Smooth muscle cell (in vitro differentiated cells): Measurements from ENCODE around the gene TBC1D4. TPM values are rescaled to one million over a fixed set of nuclear protein-coding genes. Genes with fewer than 3 reads are reported as not detected.

Source experiments
- DNase-seq: peaks from one replicate; lab custom pipeline; 2025; ENCODE audit not compliant: unreplicated experiment; lab: John Stamatoyannopoulos, UW
- H2AFZ ChIP-seq: fragments of 200-600 bp; sonication (generic); 2 replicates; pipeline ENCODE4 v1.6.0; 2016; ENCODE audit warnings: antibody characterized with exemption, low read depth, mild to moderate bottlenecking
- H3F3A ChIP-seq: fragments of 200-600 bp; sonication (generic); 2 replicates; pipeline ENCODE4 v1.6.0; 2017; ENCODE audit warnings: antibody characterized with exemption, low read depth
- H3K27ac ChIP-seq: fragments of 200-600 bp; sonication (generic); 2 replicates; pipeline ENCODE4 v1.5.1; 2016; ENCODE audit warnings: low read depth, mild to moderate bottlenecking
- H3K27me3 ChIP-seq: fragments of 200-600 bp; sonication (generic); 2 replicates; pipeline ENCODE4 v1.6.1; 2016; ENCODE audit warnings: low read depth, mild to moderate bottlenecking
- H3K36me3 ChIP-seq: fragments of 200-600 bp; sonication (generic); 2 replicates; pipeline ENCODE4 v1.5.1; 2016; ENCODE audit warnings: low read depth
- H3K4me1 ChIP-seq: fragments of 200-600 bp; sonication (generic); 2 replicates; pipeline ENCODE4 v1.5.1; 2016; ENCODE audit warnings: low read depth
- H3K4me2 ChIP-seq: fragments of 200-600 bp; sonication (generic); 2 replicates; pipeline ENCODE4 v1.6.0; 2016; ENCODE audit warnings: mild to moderate bottlenecking
- H3K4me3 ChIP-seq: fragments of 200-600 bp; sonication (generic); 2 replicates; pipeline ENCODE4 v1.5.1; 2016; ENCODE audit warnings: mild to moderate bottlenecking
- H3K79me2 ChIP-seq: fragments of 200-600 bp; sonication (generic); 2 replicates; pipeline ENCODE4 v1.6.0; 2016; ENCODE audit warnings: low read depth, mild to moderate bottlenecking
- H3K9ac ChIP-seq: fragments of 200-600 bp; sonication (generic); 2 replicates; pipeline ENCODE4 v1.6.0; 2016; ENCODE audit warnings: low read depth
- H3K9me3 ChIP-seq: fragments of 200-600 bp; sonication (generic); replicated peaks from 2 replicates; pipeline ENCODE4 v1.5.1; 2016; ENCODE audit warnings: low read depth
- H4K20me1 ChIP-seq: fragments of 200-600 bp; sonication (generic); 2 replicates; pipeline ENCODE4 v1.6.0; 2016; ENCODE audit warnings: low read depth
- CTCF ChIP-seq: fragments of 200-600 bp; sonication (generic); IDR thresholded peaks from 2 replicates; pipeline ENCODE4 v1.5.1; 2017; ENCODE audit warnings: borderline replicate concordance, mild to moderate bottlenecking, antibody characterized with exemption; ENCODE audit not compliant: insufficient read depth, poor library complexity, severe bottlenecking
- WGBS: methylation state at CpG from one replicate; pipeline ENCODE4 v1.1.7; 2016; ENCODE audit warnings: low lambda C conversion rate; 5-methylcytosine and 5-hydroxymethylcytosine counted together
- polyA plus RNA-seq: library from polyadenylated mRNA; unstranded; fragments of >200 nt; fragmentation: Nextera tagmentation; extraction: Ambion mirVana; gene quantifications from 2 replicates; pipeline ENCODE4 v1.2.1, GENCODE V29; 2016
- total RNA-seq: library from RNA; depleted of rRNA; stranded (reverse); fragments of >200 nt; gene quantifications from 2 replicates; pipeline ENCODE4 v1.2.3, GENCODE V29; 2014

The TBC1D4 gene
- total and polyA plus RNA-seq, 2 experiments from 2014 or later, result 7.7 to 21.9 TPM

GRCh38 chr13:75391432-75392100 is 90.4 kb downstream of the TBC1D4 start:
- H3F3A ChIP-seq, result no peaks in the 10 kb centered on the region
- H3K36me3 ChIP-seq, result no peaks in the 10 kb centered on the region
- no peaks in the 10 kb centered on the region for H3K9me3 ChIP-seq
- WGBS, result 87% methylated on average over 3 of the region's 3 CpGs
- no peak overlapping the region for H3K27ac ChIP-seq
- no peak overlapping the region for H3K4me3 ChIP-seq
- peaks cover 14% of the 10 kb centered on the region for H4K20me1 ChIP-seq
- H2AFZ ChIP-seq, result no peak overlapping the region
- no peak for DNase-seq
- no peaks in the 10 kb centered on the region for H3K27me3 ChIP-seq
- TF ChIP-seq CTCF, result no peak
- no peak overlapping the region for H3K4me2 ChIP-seq
- H3K4me1 ChIP-seq, result no peaks in the 10 kb centered on the region
- no peaks in the 10 kb centered on the region for H3K79me2 ChIP-seq
- no peak overlapping the region for H3K9ac ChIP-seq

- TF ChIP-seq CTCF, result no peak
- Histone ChIP-seq H3K4me3 (no peak overlapping the region), H3K4me1 (no peaks in the 10 kb centered on the region), H3K9ac (no peak overlapping the region), H3K9me3 (no peaks in the 10 kb centered on the region), H3K27ac (no peak overlapping the region), H3F3A (no peaks in the 10 kb centered on the region), H3K36me3 (no peaks in the 10 kb centered on the region), H3K27me3 (no peaks in the 10 kb centered on the region), H4K20me1 (peaks cover 10% of the 10 kb centered on the region), H3K4me2 (no peak overlapping the region), H3K79me2 (no peaks in the 10 kb centered on the region), H2AFZ (no peak overlapping the region)
- whole genome bisulfite sequencing, result 91% methylated on average over 5 of the region's 5 CpGs
- no peak for DNase-seq
These were observed 91.7 kb downstream of the TBC1D4 start for GRCh38 chr13:75390229-75390628.

- Histone ChIP-seq H3F3A (no peaks in the 10 kb centered on the region), H3K27me3 (no peaks in the 10 kb centered on the region), H3K9me3 (no peaks in the 10 kb centered on the region), H3K4me3 (no peak overlapping the region), H3K9ac (no peak overlapping the region), H3K4me1 (no peaks in the 10 kb centered on the region), H2AFZ (no peak overlapping the region), H4K20me1 (peaks cover 10% of the 10 kb centered on the region), H3K36me3 (no peaks in the 10 kb centered on the region), H3K4me2 (no peak overlapping the region), H3K79me2 (no peaks in the 10 kb centered on the region), H3K27ac (no peak overlapping the region)
- no peak for DNase-seq
- TF ChIP-seq CTCF, result no peak
- WGBS, result 85% methylated on average over 1 of the region's 1 CpG
These were observed 96.3 kb downstream of the TBC1D4 start for GRCh38 chr13:75385708-75386083.
